GM12892 (cell line): ENCODE results near the gene GYS2.

Experiments
- DNase-seq: peaks from one replicate; pipeline ENCODE4 v3.0.0; 2011; ENCODE audit not compliant: insufficient read length
- FAIRE-seq: peaks from 2 replicates; lab custom pipeline; 2011; peaks lifted over from hg19 to GRCh38; lab: Jason Lieb, UNC
- POLR2A ChIP-seq: IDR thresholded peaks from 2 replicates; pipeline ENCODE4 v1.6.1; 2011; ENCODE audit warnings: low read depth, low read length, control low read depth
- POLR2AphosphoS5 ChIP-seq: IDR thresholded peaks from 2 replicates; pipeline ENCODE4 v1.6.1; 2011; ENCODE audit warnings: low read depth, low read length, control low read depth
- TAF1 ChIP-seq: IDR thresholded peaks from 2 replicates; pipeline ENCODE4 v1.6.1; 2011; ENCODE audit warnings: low read depth, mild to moderate bottlenecking, control low read depth, low read length, borderline replicate concordance

The GYS2 gene

DNA sequence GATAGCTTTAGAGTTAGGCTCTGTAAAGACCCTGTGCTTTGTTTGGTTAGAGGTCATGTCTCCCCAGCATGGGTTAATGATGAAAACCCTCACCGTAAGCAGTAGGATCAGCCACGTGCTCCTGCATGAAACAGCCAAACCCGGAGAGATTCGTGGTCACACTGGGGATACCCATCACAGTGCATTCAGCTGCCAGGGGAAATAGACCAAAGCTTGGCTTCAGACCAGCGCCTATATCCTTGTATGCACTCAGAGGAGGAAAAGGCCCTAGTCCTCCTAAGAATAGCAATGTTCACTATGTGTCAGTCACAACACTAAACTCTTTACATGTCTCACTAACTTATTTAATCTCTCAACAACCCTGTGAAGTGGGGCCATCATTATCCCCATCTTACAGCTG is 62.2 kb downstream of the GYS2 start:
- DNase-seq (no peak), FAIRE-seq (no peak)
- TF ChIP-seq POLR2AphosphoS5 (no peak), POLR2A (no peak), TAF1 (no peak)

DNA sequence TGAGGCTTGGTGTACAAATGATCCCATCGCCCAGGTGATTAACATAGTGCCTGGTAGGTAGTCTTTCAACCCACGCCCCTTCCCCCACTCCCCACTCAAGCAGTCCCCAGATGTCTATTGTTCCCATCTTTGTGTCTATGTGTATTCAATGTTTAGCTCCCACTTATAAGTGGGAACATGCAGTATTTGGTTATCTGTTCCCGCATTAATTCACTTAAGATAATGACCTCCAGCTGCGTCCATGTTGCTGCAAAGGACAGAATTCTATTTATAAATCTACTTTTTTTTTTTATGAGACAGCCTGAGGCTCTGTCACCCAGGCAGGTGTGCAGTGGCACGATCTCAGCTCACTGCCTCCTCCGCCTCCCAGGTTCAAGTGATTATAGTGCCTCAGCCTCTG is 62.9 kb downstream of the GYS2 start:
- FAIRE-seq (no peak), DNase-seq (no peak)
- no peak for TF ChIP-seq POLR2AphosphoS5
- TF ChIP-seq TAF1, result no peak
- TF ChIP-seq POLR2A, result no peak

DNA sequence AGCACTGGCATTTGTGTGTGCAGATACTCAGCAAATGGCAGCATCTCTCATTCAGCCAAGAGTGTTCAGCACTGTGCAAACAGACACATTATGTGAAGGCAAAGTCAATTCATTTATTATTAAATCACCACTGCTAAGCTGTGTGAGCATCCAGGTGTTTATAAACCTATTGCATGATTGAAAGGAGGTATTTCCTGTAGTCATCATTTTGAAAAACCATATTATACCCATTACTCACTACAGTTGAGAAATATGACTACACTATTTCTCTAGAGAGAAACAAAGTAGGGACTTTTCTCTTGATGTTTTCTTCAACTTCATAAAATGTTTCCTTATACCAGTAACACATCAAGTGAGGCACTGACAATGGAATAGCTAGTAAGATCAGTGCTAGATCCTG is 64.8 kb downstream of the GYS2 start:
- DNase-seq, result no peak
- FAIRE-seq, result no peak

DNA sequence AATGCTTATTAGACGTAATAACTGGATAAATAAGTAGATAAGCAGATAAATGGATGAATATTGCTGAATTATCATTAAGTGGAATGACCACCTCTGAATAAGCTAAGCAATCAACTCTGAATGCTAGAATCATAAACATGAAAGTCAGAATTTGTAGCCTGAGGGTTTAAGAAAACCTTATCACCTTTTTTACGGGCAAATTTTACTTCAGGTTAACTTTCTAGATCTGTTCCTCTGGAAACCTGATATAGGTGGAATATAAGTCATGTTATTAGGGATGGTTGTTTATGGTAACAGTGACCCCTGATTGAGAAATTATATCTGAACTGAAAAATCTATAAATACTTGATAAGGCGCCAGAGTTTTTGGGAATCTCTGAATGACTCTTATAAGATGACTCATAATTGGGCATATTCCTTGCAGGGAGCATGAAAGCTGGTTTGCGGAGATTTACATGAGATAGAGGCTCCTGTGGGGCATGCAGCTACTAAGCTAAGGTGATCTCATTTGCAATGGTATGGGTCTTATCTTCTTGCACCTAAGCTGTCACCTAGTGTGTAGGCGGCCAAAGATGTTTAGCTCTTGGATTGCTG is 66.5 kb downstream of the GYS2 start:
- FAIRE-seq (no peak), DNase-seq (no peak)
- TF ChIP-seq TAF1 (no peak), POLR2AphosphoS5 (no peak), POLR2A (no peak)

More for the DNA sequence above, 64.8 kb downstream of the GYS2 start:
- TF ChIP-seq POLR2AphosphoS5 (no peak), TAF1 (no peak), POLR2A (no peak)

DNA sequence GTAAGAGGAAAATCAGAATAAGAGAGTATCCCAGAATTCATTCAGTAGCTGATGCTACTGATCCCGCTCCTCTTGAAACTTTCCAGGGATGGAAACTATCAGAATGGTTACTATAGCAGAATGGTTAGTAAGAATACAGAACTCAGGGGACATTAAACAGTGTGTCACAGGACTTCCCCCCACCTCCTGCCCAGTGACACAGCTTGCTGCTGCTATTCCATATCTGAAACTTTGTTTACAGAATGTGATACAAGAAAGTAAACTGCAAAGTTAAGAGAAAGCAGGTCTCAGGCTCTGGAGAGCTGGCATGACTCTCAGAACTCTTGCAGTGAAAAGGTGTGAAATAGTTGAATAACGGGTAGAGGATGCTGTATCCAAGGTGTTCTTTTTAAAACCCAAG is 75.2 kb downstream of the GYS2 start:
- TF ChIP-seq POLR2A, result no peak
- no peak for TF ChIP-seq POLR2AphosphoS5
- TF ChIP-seq TAF1, result no peak
- DNase-seq (no peak), FAIRE-seq (no peak)

DNA sequence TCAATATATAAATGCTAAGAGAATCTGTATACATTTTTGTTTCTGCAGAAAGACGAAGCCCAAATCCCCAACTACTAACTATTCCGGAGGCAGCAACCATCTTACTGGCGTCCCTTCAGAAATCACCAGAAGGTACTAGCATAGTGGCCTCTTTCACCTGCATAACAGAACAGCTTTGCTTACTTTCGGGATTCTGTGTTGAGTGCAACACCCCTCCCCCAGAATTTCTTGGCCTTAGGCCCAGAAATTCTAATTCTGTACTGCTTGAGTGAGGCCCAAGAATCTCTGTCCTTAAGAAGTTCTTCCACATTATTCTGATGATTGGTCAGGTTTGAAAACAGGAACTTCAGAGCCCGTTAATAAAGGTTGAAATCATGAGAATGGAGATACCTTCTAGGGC is 75.7 kb downstream of the GYS2 start:
- no peak for DNase-seq
- TF ChIP-seq POLR2AphosphoS5 (no peak), TAF1 (no peak), POLR2A (no peak)
- no peak for FAIRE-seq

DNA sequence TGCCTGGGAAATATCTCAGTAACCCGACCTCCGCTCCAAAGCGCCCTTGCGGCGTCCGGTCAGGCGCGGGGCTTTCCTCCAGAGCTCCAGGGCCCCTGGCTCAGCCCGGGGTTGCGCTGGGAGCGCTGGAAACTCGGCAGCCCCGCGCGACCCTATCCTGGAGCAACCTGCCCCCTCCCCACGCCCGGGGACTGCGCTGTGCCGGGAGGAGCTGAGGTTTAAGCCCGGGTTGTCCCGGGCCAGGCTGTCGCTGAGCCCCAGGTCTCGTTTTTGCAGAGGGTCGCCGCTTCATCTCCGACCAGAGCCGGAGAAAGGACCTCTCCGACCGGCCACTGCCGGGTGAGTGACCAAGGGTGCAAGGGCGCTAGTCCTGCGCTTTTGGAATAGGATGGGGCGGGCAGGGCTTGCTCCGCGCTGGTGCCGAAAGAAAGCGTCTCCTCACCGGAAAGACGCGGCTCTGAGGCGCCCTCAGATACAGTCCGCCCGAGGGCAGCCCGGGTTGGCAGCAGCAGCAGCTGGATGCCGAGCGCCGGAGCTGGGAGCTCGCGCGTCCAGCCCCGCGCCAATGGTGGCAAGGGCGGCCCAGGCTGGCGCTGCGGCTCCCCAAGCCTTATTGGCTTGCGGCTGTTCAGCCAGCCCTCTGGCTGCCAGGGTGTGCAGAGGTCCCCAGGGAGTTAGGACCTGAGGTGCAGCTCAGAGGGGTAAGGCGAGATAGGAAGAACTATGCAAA is 77.0 kb downstream of the GYS2 start:
- DNase-seq, result peak; percentile 41
- no peak for TF ChIP-seq TAF1
- TF ChIP-seq POLR2A, result no peak
- TF ChIP-seq POLR2AphosphoS5, result no peak
- FAIRE-seq, result peak; percentile 33

DNA sequence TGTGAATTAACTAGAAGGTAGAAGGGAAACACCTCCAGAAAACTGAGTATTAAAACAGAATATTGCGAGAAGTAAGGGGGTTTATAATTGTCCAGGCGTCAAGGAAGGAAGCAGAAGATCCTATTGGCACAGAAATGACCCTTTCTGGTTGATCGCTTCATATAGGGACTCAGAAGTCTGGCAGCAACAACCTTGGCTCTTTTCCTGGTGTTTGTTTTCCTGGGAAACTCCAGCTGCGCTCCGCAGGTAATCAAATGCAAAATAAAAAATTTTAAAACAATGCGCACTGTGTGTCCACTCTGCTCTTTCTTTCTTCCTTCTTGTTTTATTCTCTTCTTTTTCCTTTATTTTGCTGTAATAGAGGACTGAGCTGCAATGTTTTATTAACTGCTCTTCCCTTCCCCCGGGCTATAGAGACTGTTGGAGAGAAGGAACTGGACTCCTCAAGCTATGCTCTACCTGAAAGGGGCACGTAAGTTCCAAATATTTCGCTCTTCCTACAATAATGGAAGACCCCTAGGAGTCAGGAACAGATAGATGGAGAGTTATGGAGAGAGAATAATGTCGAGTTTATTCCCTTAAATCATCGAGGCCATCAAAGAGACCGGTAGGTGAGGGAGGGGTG is 77.8 kb downstream of the GYS2 start:
- TF ChIP-seq POLR2AphosphoS5 (no peak), POLR2A (no peak), TAF1 (no peak)
- DNase-seq (no peak), FAIRE-seq (no peak)

DNA sequence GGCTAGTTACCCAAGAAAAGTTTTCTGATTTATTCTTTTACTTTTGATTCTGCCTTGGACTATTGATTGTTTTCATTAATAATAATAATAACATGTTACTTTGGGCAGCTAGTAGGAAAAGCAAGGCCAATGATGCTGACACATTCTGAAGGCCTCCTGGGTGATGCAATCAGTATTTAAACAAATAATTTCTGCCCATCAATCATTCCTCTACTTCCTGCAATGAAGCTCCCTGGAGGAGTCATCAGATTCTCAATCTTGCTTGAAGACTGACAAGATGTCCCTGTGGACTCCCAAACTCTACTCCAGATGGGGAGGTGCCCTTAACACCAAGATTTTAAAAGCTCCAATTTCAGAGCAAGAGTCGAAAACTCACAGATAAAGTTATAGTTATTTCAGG is 78.6 kb downstream of the GYS2 start, which contains the start of gene SPX:
Gene SPX, plus strand, starts transcription at position 244 of the 400 bp plus-strand sequence. CDS start 177 bp downstream, outside the sequence.
- DNase-seq (no peak), FAIRE-seq (no peak)
- no peak for TF ChIP-seq TAF1

DNA sequence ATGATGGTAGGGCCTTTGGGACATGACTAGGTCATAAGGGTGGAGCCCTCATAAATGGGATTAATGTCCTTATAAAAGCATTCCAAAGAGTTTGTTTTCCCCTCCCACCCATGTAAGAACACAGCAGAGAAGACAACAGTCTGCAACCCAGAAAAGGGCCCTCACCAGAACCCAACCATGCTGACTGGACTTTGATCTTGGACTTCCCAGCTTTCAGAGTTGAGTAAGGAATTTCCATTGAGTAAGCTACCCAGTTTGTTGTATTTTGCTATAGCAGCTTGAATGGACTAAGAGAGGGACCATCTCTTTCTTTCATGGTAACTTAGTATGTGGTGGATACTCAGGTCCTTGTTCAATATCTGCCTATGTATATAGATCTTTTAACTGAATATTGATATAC is 81.5 kb downstream of the GYS2 start:
- no peak for DNase-seq
- TF ChIP-seq TAF1, result no peak
- no peak for TF ChIP-seq POLR2A
- TF ChIP-seq POLR2AphosphoS5, result no peak
- no peak for FAIRE-seq

DNA sequence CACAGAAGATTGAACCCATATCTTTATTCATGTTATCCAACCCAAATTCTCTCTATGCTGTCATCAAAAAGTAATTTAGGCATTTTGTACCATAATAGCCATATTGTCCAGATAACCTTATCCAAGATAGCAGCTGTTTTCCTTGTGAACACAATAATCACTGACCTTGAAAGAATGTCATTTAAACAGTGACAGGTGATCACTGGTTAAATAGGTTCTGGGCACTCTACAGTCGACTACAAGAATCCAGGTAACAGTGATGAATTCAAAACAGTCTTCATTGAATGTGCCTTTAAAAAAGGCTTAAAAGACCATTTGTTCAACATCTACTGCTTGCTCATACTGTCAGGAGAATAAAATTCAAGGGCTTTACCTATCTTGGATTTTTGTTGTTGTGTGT is 83.1 kb downstream of the GYS2 start:
- TF ChIP-seq TAF1 (no peak), POLR2A (no peak), POLR2AphosphoS5 (no peak)
- DNase-seq, result no peak

DNA sequence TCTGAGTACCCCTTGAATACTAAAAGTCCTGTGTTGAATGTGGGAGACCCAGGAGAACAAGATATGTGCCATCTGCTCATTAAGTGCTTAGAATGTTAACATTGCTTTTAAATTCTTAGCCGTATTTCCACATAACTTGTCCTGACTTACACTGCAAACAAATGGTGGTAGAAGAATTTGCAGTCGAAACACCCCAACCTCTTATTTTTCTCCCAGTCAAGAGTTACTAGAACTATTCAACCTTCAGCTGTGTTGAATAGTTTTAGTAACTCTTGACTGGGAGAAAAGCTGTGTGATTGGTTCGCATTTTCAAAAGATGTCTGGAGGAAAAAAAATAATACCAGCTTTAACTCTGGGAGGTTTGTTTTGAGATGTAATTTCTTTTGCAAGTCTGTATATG is 86.2 kb downstream of the GYS2 start:
- FAIRE-seq, result no peak
- TF ChIP-seq POLR2AphosphoS5 (no peak), POLR2A (no peak), TAF1 (no peak)
- DNase-seq, result no peak

More for the DNA sequence above, 83.1 kb downstream of the GYS2 start:
- FAIRE-seq, result no peak

DNA sequence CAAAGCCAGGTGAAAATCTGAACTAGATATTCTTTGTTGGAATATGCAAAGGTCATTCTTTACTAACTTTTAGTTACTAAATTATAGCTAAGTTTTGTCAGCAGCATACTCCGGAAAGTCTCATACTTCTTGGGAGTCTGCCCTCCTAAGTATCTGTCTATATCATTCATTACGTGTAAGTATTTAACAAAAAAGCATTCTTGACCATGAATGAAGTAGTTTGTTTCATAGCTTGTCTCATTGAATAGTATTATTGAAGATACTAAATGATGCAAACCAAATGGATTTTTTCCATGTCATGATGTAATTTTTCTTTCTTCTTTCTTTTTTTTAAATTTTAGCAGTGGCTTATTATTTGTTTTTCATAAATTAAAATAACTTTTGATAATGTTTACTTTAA is 88.4 kb downstream of the GYS2 start:
- FAIRE-seq, result no peak
- DNase-seq, result no peak
- TF ChIP-seq TAF1 (no peak), POLR2AphosphoS5 (no peak), POLR2A (no peak)
